Cerebellar nuclear complex (tissue), 1 donor: Measurements from ENCODE around the gene MYO18B.

ENCODE experiments used
- DNase-seq, 2 experiments: peaks; one replicate each; lab custom pipeline; 2025; lab: John Stamatoyannopoulos, UW

MYO18B gene

GRCh38 chr22:25849522-25849921, 107.5 kb downstream of the MYO18B start:
- no peak for DNase-seq

DNA sequence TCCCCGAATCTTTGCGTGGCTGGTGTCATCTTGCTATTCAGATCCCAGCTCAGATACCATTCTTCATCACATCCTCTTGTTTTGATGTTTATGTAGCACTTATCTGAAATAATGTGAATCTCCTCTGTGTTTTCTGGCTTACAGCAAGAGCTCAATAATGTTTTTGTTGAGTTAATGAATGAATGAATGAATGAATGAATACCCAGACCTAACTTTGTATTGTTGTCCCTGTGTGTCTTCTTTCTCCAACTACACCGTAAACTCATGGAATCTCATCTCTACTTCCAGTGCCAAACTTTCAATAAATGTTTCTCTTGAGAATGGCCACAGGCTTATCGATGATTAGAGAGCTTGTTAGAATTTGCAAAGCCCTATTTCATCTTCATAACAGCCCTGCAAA, 110.2 kb downstream of the MYO18B start:
- DNase-seq, result no peak

- no peak for DNase-seq
Observed at GRCh38 chr22:25853078-25853477, 111.1 kb downstream of the MYO18B start.

DNA sequence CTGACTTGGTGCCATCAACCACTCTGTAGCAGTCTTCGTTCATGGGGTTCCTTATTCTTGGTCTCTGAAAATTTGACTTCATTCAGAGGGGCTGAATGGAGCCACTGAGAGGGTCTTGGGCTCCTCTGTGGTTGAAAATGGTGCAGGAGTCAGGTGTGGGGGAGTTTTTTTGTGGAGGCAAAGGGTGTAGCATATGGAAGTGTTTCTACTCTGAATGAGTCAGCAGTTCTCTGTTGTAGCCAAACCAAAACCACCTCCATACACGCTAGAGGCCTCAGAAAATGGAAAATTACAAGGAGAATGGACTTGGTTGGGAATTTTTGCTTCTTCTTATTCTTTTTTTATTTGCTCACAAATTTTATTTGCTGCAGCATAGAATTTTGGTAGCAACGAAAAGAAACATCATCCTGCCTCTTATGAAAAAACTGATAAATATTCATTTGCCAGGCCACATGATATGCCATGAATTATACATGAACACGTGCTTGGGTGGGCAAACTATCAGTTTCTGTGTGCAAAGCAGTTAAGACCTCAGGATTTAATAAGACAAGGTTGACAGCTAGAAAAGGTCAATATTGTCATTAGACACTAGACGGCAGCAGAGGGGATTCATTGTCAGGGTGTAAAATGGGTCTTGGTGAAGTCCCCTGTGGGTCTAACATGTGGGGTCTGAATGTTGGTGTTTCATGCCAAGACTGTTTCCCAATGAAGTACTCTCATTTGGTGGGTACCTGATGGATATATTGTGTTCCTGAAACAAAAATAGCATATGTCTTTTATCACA, 111.7 kb downstream of the MYO18B start:
- no peak for DNase-seq

DNA sequence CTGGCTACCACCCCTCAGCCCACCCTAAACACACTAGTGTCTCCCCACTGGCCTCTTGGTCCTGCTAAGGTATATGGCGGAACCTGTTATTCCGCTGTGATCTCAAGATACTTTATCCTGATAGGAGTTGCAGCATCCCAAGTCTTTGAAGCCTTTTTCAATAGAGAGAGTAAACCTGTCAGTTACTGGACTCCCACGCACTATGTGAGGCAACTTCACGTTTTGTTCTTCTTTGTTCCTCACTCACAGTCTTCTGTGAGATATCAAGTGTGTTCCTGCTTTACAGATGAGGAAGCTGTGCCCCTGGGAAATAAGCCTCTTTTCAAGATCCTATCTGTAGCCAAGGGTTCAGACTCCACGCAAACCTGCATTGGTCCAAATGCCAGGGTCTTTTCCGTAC, 127.8 kb downstream of the MYO18B start:
- DNase-seq, result no peak

DNA sequence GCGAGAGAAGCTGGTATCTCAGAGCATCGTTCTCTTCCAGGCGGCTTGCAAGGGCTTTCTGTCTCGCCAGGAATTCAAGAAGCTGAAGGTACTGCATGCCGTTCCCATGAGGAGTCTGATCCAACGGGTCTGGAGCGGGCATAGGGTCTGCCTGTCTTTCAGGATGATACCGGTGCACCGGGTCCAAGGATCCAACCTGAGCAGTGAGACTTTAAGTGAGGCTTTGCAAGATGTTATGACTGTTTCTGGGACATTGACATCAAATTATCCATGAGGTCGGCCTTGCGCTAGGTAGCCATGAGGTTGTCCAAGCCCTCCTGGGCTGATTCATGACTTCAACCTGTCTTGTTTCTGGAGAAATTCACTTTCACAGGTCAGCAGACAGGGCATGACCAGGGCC, 132.3 kb downstream of the MYO18B start:
- DNase-seq, result no peak

DNA sequence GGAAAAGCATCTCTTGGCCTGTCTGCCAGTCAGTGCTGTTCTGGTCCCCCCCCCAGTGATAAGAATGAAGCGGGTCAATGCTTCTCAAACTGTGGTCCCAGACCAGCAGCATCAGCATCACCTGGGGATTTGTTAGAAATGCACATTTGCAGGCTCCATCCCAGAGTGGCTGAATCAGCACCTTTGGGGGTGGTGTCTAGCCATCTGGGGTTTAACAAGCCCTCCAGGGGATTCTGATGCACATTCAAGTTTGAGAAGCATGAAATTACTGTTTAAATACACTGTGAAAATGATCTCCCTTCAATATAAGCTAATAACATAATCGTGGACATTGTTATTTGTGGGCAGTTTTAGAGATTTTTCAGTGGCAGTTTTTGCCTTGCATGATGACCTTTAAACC, 133.5 kb downstream of the MYO18B start:
- DNase-seq, result no peak

DNA sequence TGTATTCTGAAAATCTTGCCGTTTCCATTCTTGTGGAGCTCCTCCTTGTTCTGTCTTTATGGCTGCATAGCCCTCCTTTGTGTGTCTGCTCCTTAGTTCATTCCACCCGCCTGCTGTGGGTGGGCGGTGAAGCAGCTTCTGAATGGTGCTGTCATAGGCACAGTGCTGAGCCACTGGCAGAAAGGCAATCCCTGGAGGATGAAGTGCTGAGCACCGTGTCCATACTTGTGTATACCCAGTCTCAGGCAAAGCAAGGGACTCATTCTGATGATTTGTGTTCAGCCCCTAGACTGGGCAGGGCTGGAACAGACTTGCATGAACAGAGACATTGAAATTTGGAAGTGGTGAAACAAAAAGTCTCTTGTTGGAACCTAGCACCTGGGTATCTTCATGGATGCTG, 134.9 kb downstream of the MYO18B start:
- no peak for DNase-seq

GRCh38 chr22:25878933-25879332, 136.9 kb downstream of the MYO18B start:
- DNase-seq, result no peak

DNA sequence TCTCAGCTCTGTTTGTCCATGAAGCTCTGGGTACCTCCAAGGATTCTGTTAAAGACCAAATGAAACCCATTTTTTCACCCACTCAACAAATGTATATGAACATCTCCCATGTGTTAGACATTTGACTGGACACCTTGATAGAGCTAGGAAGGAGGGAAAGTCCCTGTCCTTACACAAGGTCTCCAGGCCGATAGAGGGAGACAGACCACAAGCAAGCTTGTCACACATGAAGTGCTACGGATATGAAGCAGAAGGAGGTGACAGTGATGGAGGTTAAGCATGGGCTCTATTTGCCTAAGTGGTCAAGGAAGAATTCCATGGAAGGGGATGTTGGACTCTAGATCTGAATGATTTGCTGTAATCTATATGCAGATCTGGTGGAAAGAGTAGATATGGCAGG, 138.5 kb downstream of the MYO18B start:
- DNase-seq, result no peak

- DNase-seq, result no peak
Observed at GRCh38 chr22:25881210-25881755, 139.3 kb downstream of the MYO18B start.

DNA sequence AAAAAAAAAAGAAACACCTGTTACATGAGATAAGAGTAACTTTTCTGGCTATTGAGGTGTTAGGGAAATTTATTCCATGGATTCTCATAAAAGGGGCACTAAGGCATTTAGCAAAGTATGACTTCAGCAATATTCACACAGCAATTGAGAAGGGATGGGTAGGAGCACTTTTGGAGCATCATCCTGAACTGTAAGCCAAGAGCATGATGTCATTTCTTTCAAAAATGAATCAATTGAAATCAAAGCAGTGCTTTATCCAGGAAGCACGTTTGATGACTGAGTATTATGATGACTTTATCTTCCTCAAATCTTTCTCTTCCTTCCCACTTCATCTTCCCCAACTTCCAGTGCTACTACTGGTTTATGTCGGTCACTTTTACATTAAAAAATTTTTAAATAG, 140.4 kb downstream of the MYO18B start:
- no peak for DNase-seq

GRCh38 chr22:25883482-25884033, 141.6 kb downstream of the MYO18B start:
- DNase-seq, result no peak

DNA sequence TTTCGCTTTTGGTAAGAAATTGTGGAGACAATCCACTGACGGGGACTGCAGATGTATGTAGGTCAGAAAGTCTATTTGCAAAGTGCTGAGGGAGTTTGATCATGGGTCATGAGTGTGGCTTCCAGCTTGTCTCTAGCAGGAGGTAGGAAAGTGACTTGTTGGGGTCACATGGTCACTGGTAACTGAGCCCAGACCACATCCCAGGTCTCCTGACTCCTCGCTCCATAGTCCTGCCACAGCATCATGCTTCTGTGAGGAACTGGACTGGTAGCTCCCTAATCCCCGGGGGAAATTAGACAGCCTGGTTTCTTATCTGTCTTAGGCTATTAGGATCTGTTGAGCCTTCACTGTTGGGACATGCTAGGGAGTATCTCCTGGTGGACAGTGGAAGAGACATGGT, 142.1 kb downstream of the MYO18B start:
- no peak for DNase-seq

DNA sequence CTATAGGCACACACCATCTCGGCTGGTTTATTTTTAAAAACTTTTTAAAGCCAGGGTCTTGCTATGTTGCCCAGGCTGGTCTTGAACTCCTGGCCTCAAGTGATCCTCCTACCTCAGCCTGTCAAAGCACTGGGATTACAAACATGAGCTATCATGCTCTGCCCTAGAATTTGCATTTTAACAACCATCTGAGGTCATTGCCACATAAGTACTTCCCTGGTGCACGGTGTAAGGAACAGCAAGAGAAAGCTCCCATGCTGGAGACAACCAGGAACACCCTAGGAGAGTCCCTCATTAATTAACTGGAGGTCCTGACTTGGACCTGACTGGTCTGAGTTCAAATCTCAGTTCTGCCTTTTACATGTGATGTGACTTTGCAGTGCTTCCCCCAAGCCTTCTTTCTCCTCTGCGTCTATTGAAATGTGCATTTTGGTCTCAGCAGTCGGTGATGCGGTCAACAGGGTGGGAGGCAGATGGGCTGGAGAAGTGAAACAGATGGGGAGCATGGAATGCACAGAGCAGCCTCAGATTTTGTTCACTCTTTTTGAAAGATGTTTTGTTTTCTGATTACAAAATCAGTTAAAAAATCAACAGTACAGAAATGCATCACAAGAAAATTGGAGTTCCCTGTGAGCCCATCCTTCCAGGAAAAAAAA, 146.5 kb downstream of the MYO18B start:
- DNase-seq, result no peak

- DNase-seq, result no peak
Observed at GRCh38 chr22:25890651-25891050, 148.7 kb downstream of the MYO18B start.

DNA sequence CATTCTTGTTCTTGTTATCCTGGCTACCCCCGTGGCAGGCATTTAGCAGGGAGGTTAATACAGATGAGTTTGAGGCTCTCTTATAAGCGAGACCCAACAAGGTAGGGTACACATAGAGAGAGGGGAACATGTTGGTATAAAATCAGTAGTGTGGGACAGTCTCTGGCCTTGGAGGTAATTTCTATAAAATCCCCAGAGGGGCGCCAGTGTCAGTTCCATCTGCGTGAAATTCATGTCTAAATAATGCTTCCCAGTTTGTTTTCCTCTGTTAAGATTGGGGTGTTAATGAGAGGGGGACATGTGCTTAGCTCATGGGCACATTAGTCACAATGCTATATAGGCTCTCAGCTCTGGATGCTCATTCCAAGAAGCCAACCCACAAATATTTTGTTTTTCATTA, 150.7 kb downstream of the MYO18B start:
- DNase-seq, result no peak

DNA sequence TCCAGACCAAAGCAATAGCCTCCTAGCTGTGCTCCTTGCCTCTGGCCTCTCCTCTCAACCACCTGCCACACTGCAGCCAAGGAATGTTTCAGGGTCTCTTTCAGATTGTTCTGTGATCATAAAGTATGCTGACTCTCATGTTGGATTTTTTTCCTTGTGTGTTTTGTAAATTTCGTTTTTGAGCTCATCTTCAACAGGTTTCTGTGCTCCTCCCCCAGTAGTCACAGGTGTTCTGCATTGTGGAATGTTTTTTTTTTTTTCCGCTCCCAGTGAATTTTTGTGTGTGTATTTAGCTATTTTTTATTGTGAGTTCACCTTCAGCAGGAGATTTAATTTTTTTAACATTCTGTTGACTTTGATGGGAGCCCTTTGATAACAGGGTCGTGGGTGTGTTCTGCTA, 153.7 kb downstream of the MYO18B start:
- no peak for DNase-seq

DNA sequence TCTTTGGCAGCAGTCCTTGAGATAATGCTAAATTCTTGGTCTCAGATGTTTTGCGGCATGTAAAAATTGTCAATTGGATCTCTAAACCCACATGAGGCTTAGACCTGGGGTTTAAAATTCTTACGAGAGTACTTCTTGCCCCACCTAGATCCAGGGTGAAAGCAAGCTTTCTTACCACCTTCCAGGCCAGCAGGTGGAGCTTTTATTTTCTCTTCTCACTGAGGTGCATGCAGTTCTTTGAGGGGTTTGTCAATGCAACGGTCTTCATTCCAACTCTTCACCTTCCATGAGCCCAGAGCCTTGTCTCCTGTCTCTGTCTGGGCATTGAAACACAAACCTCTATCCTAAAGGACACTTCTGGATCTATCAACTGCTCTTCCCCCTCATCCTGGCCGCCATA, 154.1 kb downstream of the MYO18B start:
- DNase-seq, result no peak

DNA sequence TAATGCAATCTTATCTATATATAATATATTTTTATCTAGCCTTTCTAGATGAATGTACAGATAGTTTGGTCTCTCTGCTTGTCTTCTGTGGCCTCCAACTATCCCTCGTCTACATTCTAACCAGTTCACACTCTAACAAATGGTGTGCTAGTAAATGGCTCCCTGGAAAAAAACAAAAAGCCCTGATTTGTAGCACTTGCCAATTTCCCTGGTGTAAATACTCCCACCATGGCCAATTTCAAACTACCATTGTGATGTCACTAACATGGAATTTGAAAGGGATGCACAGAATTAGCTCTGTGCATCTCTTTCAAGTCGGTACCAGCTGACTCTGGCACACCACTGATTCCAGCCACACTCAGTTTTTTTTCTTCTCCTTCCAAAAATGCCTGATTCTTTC, 154.6 kb downstream of the MYO18B start:
- no peak for DNase-seq

- no peak for DNase-seq
Observed at GRCh38 chr22:25898707-25899365, 156.8 kb downstream of the MYO18B start.

- no peak for DNase-seq
Observed at GRCh38 chr22:25899566-25899965, 157.6 kb downstream of the MYO18B start.

- DNase-seq, result no peak
Observed at GRCh38 chr22:25900390-25900789, 158.4 kb downstream of the MYO18B start.
